Smooth muscle cell (in vitro differentiated cells): Measurements from ENCODE around the gene KIF6. TPM values are rescaled to one million over a fixed set of nuclear protein-coding genes. Genes with fewer than 3 reads are reported as not detected.

ENCODE experiments used
- DNase-seq: peaks from one replicate; lab custom pipeline; 2025; ENCODE audit not compliant: unreplicated experiment; lab: John Stamatoyannopoulos, UW
- H2AFZ ChIP-seq: fragments of 200-600 bp; sonication (generic); 2 replicates; pipeline ENCODE4 v1.6.0; 2016; ENCODE audit warnings: antibody characterized with exemption, low read depth, mild to moderate bottlenecking
- H3F3A ChIP-seq: fragments of 200-600 bp; sonication (generic); 2 replicates; pipeline ENCODE4 v1.6.0; 2017; ENCODE audit warnings: antibody characterized with exemption, low read depth
- H3K27ac ChIP-seq: fragments of 200-600 bp; sonication (generic); 2 replicates; pipeline ENCODE4 v1.5.1; 2016; ENCODE audit warnings: low read depth, mild to moderate bottlenecking
- H3K27me3 ChIP-seq: fragments of 200-600 bp; sonication (generic); 2 replicates; pipeline ENCODE4 v1.6.1; 2016; ENCODE audit warnings: low read depth, mild to moderate bottlenecking
- H3K36me3 ChIP-seq: fragments of 200-600 bp; sonication (generic); 2 replicates; pipeline ENCODE4 v1.5.1; 2016; ENCODE audit warnings: low read depth
- H3K4me1 ChIP-seq: fragments of 200-600 bp; sonication (generic); 2 replicates; pipeline ENCODE4 v1.5.1; 2016; ENCODE audit warnings: low read depth
- H3K4me2 ChIP-seq: fragments of 200-600 bp; sonication (generic); 2 replicates; pipeline ENCODE4 v1.6.0; 2016; ENCODE audit warnings: mild to moderate bottlenecking
- H3K4me3 ChIP-seq: fragments of 200-600 bp; sonication (generic); 2 replicates; pipeline ENCODE4 v1.5.1; 2016; ENCODE audit warnings: mild to moderate bottlenecking
- H3K79me2 ChIP-seq: fragments of 200-600 bp; sonication (generic); 2 replicates; pipeline ENCODE4 v1.6.0; 2016; ENCODE audit warnings: low read depth, mild to moderate bottlenecking
- H3K9ac ChIP-seq: fragments of 200-600 bp; sonication (generic); 2 replicates; pipeline ENCODE4 v1.6.0; 2016; ENCODE audit warnings: low read depth
- H3K9me3 ChIP-seq: fragments of 200-600 bp; sonication (generic); replicated peaks from 2 replicates; pipeline ENCODE4 v1.5.1; 2016; ENCODE audit warnings: low read depth
- H4K20me1 ChIP-seq: fragments of 200-600 bp; sonication (generic); 2 replicates; pipeline ENCODE4 v1.6.0; 2016; ENCODE audit warnings: low read depth
- WGBS: methylation state at CpG from one replicate; pipeline ENCODE4 v1.1.7; 2016; ENCODE audit warnings: low lambda C conversion rate; 5-methylcytosine and 5-hydroxymethylcytosine counted together
- polyA plus RNA-seq: library from polyadenylated mRNA; unstranded; fragments of >200 nt; fragmentation: Nextera tagmentation; extraction: Ambion mirVana; gene quantifications from 2 replicates; pipeline ENCODE4 v1.2.1, GENCODE V29; 2016
- total RNA-seq: library from RNA; depleted of rRNA; stranded (reverse); fragments of >200 nt; gene quantifications from 2 replicates; pipeline ENCODE4 v1.2.3, GENCODE V29; 2014
- TF ChIP-seq, protein P1 (sequence below): fragments of 200-600 bp; sonication (generic); IDR thresholded peaks from 2 replicates; pipeline ENCODE4 v1.5.1; 2017; ENCODE audit warnings: borderline replicate concordance, mild to moderate bottlenecking, antibody characterized with exemption; ENCODE audit not compliant: insufficient read depth, poor library complexity, severe bottlenecking

The KIF6 gene
- total and polyA plus RNA-seq, 2 experiments from 2014 or later, result 1.1 to 1.5 TPM

DNA sequence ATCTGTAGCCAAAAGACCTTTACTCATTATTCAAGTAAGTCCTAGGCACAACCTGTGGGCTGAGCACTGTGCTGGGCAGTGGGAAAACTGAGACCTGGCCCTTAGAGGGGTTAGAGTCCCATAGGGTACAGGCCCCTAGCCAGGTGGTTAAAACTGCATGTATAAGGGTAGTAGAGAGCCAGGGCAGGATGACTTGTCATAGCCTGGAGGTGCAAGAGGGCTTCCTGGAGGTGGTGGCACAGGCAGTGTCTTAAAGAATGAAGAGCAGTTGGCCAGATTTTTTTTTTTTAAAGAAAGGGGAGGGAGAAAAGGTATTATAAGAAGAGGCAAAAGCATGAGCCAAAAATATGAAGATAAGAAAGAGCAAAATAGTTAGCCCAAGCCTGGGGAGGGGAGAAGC lies 226.2 kb downstream of the KIF6 start:
- H3K4me1 ChIP-seq, result no peaks in the 10 kb centered on the region
- H2AFZ ChIP-seq, result no peak overlapping the region
- H3K4me3 ChIP-seq, result no peak overlapping the region
- peaks cover 7% of the 10 kb centered on the region for H3F3A ChIP-seq
- no peak overlapping the region for H3K27ac ChIP-seq
- H4K20me1 ChIP-seq, result no peaks in the 10 kb centered on the region
- H3K9me3 ChIP-seq, result peaks cover 12% of the 10 kb centered on the region
- TF ChIP-seq, protein P1, sequence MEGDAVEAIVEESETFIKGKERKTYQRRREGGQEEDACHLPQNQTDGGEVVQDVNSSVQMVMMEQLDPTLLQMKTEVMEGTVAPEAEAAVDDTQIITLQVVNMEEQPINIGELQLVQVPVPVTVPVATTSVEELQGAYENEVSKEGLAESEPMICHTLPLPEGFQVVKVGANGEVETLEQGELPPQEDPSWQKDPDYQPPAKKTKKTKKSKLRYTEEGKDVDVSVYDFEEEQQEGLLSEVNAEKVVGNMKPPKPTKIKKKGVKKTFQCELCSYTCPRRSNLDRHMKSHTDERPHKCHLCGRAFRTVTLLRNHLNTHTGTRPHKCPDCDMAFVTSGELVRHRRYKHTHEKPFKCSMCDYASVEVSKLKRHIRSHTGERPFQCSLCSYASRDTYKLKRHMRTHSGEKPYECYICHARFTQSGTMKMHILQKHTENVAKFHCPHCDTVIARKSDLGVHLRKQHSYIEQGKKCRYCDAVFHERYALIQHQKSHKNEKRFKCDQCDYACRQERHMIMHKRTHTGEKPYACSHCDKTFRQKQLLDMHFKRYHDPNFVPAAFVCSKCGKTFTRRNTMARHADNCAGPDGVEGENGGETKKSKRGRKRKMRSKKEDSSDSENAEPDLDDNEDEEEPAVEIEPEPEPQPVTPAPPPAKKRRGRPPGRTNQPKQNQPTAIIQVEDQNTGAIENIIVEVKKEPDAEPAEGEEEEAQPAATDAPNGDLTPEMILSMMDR, result no peak
- no peaks in the 10 kb centered on the region for H3K36me3 ChIP-seq
- H3K9ac ChIP-seq, result no peak overlapping the region
- H3K4me2 ChIP-seq, result no peak overlapping the region
- DNase-seq, result no peak
- no peaks in the 10 kb centered on the region for H3K27me3 ChIP-seq
- H3K79me2 ChIP-seq, result no peaks in the 10 kb centered on the region

GRCh38 chr6:39498096-39498495 lies 227.1 kb downstream of the KIF6 start:
- TF ChIP-seq, protein P1, result no peak
- WGBS, result 32% methylated on average over 2 of the region's 2 CpGs
- H4K20me1 ChIP-seq, result no peaks in the 10 kb centered on the region

GRCh38 chr6:39496915-39497314 lies 228.3 kb downstream of the KIF6 start:
- no peak overlapping the region for H3K27ac ChIP-seq
- peak overlapping the region; percentile 53 for H3K4me2 ChIP-seq
- no peak overlapping the region for H3K4me3 ChIP-seq
- WGBS, result 34% methylated on average over 6 of the region's 6 CpGs
- H4K20me1 ChIP-seq, result no peaks in the 10 kb centered on the region
- no peak overlapping the region for H2AFZ ChIP-seq
- peaks cover 7% of the 10 kb centered on the region for H3F3A ChIP-seq
- H3K36me3 ChIP-seq, result no peaks in the 10 kb centered on the region
- H3K27me3 ChIP-seq, result no peaks in the 10 kb centered on the region
- no peaks in the 10 kb centered on the region for H3K79me2 ChIP-seq
- no peak overlapping the region for H3K9ac ChIP-seq
- H3K4me1 ChIP-seq, result no peaks in the 10 kb centered on the region
- peaks cover 7% of the 10 kb centered on the region for H3K9me3 ChIP-seq
- no peak for DNase-seq
- TF ChIP-seq, protein P1, result no peak

More at GRCh38 chr6:39498096-39498495, 227.1 kb downstream of the KIF6 start:
- Histone ChIP-seq H3K4me3 (no peak overlapping the region), H3K36me3 (no peaks in the 10 kb centered on the region), H3K79me2 (no peaks in the 10 kb centered on the region), H3K9me3 (peaks cover 12% of the 10 kb centered on the region), H3F3A (peaks cover 7% of the 10 kb centered on the region), H3K4me1 (no peaks in the 10 kb centered on the region), H3K27ac (no peak overlapping the region), H3K9ac (no peak overlapping the region), H2AFZ (no peak overlapping the region), H3K27me3 (no peaks in the 10 kb centered on the region), H3K4me2 (peak overlapping the region; percentile 23)
- DNase-seq, result no peak

GRCh38 chr6:39496456-39496855 lies 228.8 kb downstream of the KIF6 start:
- no peak for DNase-seq
- Histone ChIP-seq H4K20me1 (no peaks in the 10 kb centered on the region), H3K4me3 (no peak overlapping the region), H3F3A (peaks cover 7% of the 10 kb centered on the region), H3K9me3 (peaks cover 3% of the 10 kb centered on the region), H3K79me2 (no peaks in the 10 kb centered on the region), H3K27ac (peak overlapping the region; percentile 77), H3K27me3 (no peaks in the 10 kb centered on the region), H3K9ac (no peak overlapping the region), H3K36me3 (no peaks in the 10 kb centered on the region), H3K4me2 (peak overlapping the region; percentile 53), H3K4me1 (no peaks in the 10 kb centered on the region), H2AFZ (no peak overlapping the region)
- 59% methylated on average over 2 of the region's 2 CpGs for WGBS
- TF ChIP-seq, protein P1, result no peak
